ENCODE results near the gene SCAMP1.
"Not testable (repeated sequence)": the region's sequence is repeated elsewhere in the genome, so short reads cannot be mapped to it uniquely, and the experiment has no call there.

Gene SCAMP1

DNA sequence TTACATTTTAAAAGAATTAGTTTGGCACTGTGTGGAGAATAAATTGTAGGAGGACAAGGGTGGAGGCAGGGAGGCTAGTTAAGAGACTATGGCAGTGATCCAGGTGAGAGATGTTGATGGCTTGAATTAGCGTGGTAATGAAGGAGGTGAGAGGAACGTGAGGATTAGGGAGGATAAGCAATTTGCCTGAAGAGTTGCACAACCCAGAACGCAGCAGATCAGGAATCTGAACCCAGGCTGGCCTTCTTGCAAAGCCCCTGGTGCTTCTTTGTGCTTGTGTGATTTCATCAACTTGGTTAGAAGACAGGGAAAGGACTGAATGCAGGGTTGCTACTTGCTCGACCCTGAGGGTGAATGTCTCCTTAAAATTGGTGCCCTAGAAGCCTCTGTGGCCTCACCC is 6.9 kb upstream of the SCAMP1 start:
- 0 out of 2 replicates have a peak, but pooled peaks cover 3% of the 10 kb centered on the region for H3K4me1 ChIP-seq (ENCODE audit: control insufficient read depth, insufficient read depth, low read length)
- POLR2A ChIA-PET, result no interaction called here
- CTCF ChIA-PET, result no interaction called here
- peaks cover 0 to 4% of the 10 kb centered on the region in 2 experiments; a peak in 1 of 3 replicates for H3K36me3 ChIP-seq (ENCODE audit: control insufficient read depth in 2 of 2, insufficient read depth in 1 of 2, low read length in 2 of 2)
- no peak overlapping the region for H3K27ac ChIP-seq (ENCODE audit: extremely low read depth, low read depth, low read length)
- TF ChIP-seq ZBTB17 (tag by site-specific recombination; IDR thresholded peaks at IDR 0.05), result peak; percentile 47; the same call in 1 of the 2 replicates
- TF ChIP-seq, protein P1, sequence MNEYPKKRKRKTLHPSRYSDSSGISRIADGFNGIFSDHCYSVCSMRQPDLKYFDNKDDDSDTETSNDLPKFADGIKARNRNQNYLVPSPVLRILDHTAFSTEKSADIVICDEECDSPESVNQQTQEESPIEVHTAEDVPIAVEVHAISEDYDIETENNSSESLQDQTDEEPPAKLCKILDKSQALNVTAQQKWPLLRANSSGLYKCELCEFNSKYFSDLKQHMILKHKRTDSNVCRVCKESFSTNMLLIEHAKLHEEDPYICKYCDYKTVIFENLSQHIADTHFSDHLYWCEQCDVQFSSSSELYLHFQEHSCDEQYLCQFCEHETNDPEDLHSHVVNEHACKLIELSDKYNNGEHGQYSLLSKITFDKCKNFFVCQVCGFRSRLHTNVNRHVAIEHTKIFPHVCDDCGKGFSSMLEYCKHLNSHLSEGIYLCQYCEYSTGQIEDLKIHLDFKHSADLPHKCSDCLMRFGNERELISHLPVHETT (tag by site-specific recombination; IDR thresholded peaks at IDR 0.05), result no peak
- TF ChIP-seq ZNF571 (tag by site-specific recombination; IDR thresholded peaks at IDR 0.05), result no peak
- no peak for TF ChIP-seq ZBTB20 (tag by site-specific recombination; IDR thresholded peaks at IDR 0.05)
- no peak for TF ChIP-seq KLF7 (tag by site-specific recombination; IDR thresholded peaks at IDR 0.05; ENCODE audit: borderline replicate concordance)
- no peaks in the 10 kb centered on the region for H3K9me3 ChIP-seq (ENCODE audit: control insufficient read depth, insufficient read depth, low read depth, low read length)
- no peak overlapping the region for H3K4me3 ChIP-seq (ENCODE audit: low read depth, low read length)

DNA sequence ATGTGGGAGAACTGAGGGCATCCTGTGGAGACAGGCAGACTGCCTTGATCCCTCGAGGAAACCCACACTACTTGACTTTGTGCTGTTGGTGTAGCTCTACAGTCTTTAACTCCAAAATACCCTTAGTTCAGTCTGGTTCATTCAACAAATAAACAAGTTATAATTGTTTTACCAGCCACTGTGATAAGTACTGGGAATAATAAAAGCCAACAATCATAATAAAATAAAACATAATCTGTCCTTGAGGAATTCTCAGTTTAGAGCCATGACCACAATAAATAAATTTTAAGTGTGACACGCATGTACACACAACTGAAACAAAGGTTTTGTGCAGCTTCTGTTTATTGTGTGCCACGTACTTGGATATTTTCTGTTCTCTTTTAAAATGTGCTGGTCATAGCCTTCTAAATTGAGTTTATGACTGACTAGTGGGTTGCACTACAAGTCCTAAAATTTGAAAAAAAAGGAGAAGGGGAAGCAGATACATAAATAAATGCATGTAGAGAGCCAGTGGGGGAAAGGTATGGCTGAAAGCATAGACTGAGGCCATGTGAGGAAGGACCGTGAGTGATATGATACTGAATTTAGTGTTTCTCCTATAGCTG is 6.2 kb upstream of the SCAMP1 start:
- peaks cover 0 to 4% of the 10 kb centered on the region in 2 experiments; a peak in 1 of 3 replicates for H3K36me3 ChIP-seq (ENCODE audit: control insufficient read depth in 2 of 2, insufficient read depth in 1 of 2, low read length in 2 of 2)
- H3K4me3 ChIP-seq (ENCODE audit: low read depth, low read length), result no peak overlapping the region
- H3K9me3 ChIP-seq (ENCODE audit: control insufficient read depth, insufficient read depth, low read depth, low read length), result no peaks in the 10 kb centered on the region
- ChIA-PET POLR2A (no interaction called here), CTCF (no interaction called here)
- 0 out of 2 replicates have a peak, but pooled peaks cover 3% of the 10 kb centered on the region for H3K4me1 ChIP-seq (ENCODE audit: control insufficient read depth, insufficient read depth, low read length)
- TF ChIP-seq ZNF341 (tag by site-specific recombination; IDR thresholded peaks at IDR 0.05; ENCODE audit: low read depth), result no peak
- TF ChIP-seq, protein P2, sequence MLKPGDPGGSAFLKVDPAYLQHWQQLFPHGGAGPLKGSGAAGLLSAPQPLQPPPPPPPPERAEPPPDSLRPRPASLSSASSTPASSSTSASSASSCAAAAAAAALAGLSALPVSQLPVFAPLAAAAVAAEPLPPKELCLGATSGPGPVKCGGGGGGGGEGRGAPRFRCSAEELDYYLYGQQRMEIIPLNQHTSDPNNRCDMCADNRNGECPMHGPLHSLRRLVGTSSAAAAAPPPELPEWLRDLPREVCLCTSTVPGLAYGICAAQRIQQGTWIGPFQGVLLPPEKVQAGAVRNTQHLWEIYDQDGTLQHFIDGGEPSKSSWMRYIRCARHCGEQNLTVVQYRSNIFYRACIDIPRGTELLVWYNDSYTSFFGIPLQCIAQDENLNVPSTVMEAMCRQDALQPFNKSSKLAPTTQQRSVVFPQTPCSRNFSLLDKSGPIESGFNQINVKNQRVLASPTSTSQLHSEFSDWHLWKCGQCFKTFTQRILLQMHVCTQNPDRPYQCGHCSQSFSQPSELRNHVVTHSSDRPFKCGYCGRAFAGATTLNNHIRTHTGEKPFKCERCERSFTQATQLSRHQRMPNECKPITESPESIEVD (tag by site-specific recombination; IDR thresholded peaks at IDR 0.05), result peak; percentile 59
- no peak for TF ChIP-seq ZNF391 (tag by site-specific recombination; IDR thresholded peaks at IDR 0.05; ENCODE audit: borderline replicate concordance, low read depth)
- no peak for TF ChIP-seq ZNF350 (tag by site-specific recombination; IDR thresholded peaks at IDR 0.05)
- no peak overlapping the region for H3K27ac ChIP-seq (ENCODE audit: extremely low read depth, low read depth, low read length)

DNA sequence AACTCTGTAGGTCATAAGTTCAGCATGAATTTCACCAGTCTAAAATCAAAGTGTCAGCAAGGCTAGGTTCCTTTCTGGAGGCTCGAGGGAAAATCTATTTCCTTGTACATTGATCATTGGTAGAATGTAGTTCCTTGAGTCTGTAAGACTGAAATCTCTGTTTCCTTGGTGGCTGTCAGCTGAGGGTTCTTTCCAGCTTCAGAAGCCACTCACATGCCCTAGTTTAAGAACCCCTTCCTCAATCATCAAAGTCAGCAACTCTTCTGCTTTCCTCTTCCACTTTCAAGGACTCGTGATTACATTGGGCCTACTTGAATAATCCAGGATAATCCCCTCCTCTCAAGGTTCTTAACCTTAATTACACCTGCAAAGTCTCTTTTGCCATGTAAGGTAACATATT is 4.9 kb upstream of the SCAMP1 start:
- H3K27ac ChIP-seq (ENCODE audit: extremely low read depth, low read depth, low read length), result no peak overlapping the region
- H3K4me3 ChIP-seq (ENCODE audit: low read depth, low read length), result no peak overlapping the region
- ChIA-PET POLR2A (no interaction called here), CTCF (no interaction called here)
- H3K9me3 ChIP-seq (ENCODE audit: control insufficient read depth, insufficient read depth, low read depth, low read length), result no peaks in the 10 kb centered on the region
- TF ChIP-seq ZNF48 (tag by site-specific recombination; IDR thresholded peaks at IDR 0.05) (no peak), KLF1 (tag by site-specific recombination; IDR thresholded peaks at IDR 0.05) (no peak), ZNF23 (tag by site-specific recombination; IDR thresholded peaks at IDR 0.05; ENCODE audit: borderline replicate concordance) (no peak), YY2 (tag by site-specific recombination; IDR thresholded peaks at IDR 0.05) (no peak), MEIS1 (CRISPR knock-in tag; IDR thresholded peaks at IDR 0.05; ENCODE audit: borderline replicate concordance) (no peak), ZXDB (tag by site-specific recombination; IDR thresholded peaks at IDR 0.05) (no peak), ZNF112 (tag by site-specific recombination; IDR thresholded peaks at IDR 0.05) (no peak), ZNF24 (tag by site-specific recombination; IDR thresholded peaks at IDR 0.05) (no peak), ZNF529 (tag by site-specific recombination; IDR thresholded peaks at IDR 0.05; ENCODE audit: insufficient replicate concordance) (no peak), BCL11B (tag by site-specific recombination; IDR thresholded peaks at IDR 0.05; ENCODE audit: low read depth) (no peak)
- TF ChIP-seq, protein P3, sequence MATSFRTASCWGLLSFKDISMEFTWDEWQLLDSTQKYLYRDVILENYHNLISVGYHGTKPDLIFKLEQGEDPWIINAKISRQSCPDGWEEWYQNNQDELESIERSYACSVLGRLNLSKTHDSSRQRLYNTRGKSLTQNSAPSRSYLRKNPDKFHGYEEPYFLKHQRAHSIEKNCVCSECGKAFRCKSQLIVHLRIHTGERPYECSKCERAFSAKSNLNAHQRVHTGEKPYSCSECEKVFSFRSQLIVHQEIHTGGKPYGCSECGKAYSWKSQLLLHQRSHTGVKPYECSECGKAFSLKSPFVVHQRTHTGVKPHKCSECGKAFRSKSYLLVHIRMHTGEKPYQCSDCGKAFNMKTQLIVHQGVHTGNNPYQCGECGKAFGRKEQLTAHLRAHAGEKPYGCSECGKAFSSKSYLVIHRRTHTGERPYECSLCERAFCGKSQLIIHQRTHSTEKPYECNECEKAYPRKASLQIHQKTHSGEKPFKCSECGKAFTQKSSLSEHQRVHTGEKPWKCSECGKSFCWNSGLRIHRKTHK (tag by site-specific recombination; IDR thresholded peaks at IDR 0.05), result no peak
- H3K4me1 ChIP-seq (ENCODE audit: control insufficient read depth, insufficient read depth, low read length), result 0 out of 2 replicates have a peak, but pooled peaks cover 3% of the 10 kb centered on the region
- peaks cover 0 to 4% of the 10 kb centered on the region in 2 experiments; a peak in 1 of 3 replicates for H3K36me3 ChIP-seq (ENCODE audit: control insufficient read depth in 2 of 2, insufficient read depth in 1 of 2, low read length in 2 of 2)

DNA sequence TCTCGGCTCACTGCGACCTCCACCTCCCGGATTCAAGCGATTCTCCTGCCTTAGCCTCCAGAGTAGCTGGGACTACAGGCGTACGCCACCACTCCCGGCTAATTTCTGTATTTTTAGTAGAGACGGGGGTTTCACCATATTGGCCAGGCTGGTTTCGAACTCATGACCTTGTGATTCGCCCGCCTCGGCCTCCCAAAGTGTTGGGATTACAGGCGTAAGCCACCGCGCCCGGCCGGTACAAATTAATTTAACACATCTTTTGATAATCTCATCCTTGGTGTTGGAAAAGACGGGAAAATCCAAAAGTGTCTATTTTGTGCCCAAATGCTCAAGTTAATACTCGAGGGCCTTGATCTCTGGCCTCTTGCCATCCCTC is 974 bp upstream of the SCAMP1 start:
- peak overlapping the region; percentile 93 for H3K4me3 ChIP-seq (ENCODE audit: low read depth, low read length)
- not testable (repeated sequence) for H3K4me1 ChIP-seq (ENCODE audit: control insufficient read depth, insufficient read depth, low read length); H3K36me3 ChIP-seq (ENCODE audit: control insufficient read depth in 2 of 2, insufficient read depth in 1 of 2, low read length in 2 of 2); H3K9me3 ChIP-seq (ENCODE audit: control insufficient read depth, insufficient read depth, low read depth, low read length)
- ChIA-PET POLR2A (interaction anchor here (0.5 to 2.2 kb wide), 2 partner anchors 24 to 64 kb away, joined by 3 to 38 read pairs; partner anchors contain the start of gene AP3B1), CTCF (interaction anchor here (0.6 to 2.1 kb wide), 2 partner anchors 18 to 64 kb away, joined by 3 to 9 read pairs; partner anchors contain the start of gene AP3B1)
- H3K27ac ChIP-seq (ENCODE audit: extremely low read depth, low read depth, low read length), result peak overlapping the region; percentile 95; the same call in 1 of the 2 replicates
